T-helper 1 cell (primary cell): ENCODE data around the gene KCNH2.

Experiments used
- DNase-seq, 5 donors: peaks; one replicate each; pipeline ENCODE4 v3.0.0-alpha.2; 2012 to 2020

Gene KCNH2

DNA sequence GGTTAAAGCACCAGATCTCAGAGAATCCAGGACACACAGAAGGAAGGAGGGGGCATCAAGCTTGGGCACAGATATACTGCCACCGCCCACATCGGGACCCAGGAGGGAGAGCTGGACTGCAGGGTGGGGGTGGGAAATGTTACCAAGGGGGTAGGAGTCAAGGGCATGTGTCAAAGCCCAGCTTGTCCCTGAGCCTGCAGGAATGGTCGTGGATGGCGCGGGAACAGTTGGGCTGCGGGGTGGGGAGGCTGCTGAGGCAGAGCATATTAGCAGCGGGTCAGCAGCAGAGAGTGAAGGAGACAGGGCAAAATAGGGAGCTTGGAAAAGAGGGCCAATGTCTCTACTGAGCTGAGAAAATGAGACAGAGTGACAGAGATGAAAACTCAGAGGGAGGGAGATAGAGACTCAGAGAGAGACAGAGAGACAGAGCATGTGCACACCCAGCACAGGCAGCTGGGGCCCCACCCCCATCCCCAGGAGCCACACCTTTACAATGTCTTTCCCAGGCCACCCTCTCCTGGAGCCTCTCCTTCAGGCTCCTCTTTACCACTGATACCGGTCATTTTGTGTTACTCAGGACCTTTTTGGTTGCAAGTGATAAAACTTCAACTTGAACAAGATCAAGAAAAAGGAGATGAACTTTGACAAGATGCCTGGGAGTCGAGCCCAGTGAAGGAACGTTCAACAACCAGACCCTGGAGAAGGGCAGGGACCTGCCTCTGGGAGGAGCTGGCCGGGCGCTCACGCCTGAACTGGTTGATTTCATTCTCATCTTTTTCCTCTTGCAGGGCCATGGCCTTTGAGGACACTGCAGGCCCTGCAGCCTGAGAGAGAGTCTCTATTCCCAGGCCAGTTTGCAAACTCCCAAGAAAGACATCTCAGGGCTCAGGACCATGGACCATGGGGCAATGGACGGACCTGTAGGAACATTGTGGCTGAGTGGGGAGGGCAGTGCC, 75.8 kb downstream of the KCNH2 start:
- DNase-seq = no peak

DNA sequence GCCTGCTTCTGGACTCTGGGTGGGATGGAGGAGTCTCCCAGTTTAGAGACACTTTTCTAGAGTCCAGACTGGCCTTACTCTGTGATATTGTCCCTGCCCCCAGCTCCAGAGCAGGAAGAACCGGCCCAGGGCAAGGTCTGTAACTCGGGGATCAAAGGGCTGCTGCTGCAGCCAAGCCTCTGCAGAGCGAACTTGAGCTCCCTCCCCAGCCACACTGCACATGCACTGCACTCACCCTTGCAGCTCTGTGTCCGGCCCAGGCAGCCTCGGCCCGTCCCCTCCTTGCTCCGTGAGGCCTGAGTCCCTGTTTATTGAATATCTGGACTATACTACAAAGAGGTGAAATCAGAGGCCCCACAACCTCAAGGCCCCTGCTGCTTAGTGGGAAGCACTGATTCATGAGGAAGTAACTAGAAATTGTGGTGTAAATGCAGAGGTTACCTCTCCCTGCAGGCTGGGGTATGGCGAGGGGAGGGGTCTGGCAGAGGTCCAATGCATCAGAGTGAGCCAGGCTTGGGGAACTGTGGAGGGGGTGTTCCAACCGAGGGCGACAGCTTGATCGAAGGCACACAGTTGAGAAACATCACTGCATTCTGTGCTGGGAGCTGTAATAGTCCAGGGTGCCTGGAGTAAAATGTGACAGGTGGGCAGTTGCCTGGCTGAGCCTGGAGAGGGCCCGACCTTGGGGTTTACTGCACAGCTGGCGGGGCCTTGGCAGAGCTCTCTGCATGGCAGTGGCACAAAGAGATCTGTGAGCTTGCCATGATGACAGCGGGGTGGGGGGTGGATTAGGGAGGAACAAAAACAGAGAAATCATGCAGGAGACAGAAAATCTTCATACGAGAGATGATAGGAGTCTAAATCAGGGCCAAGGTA, 76.7 kb downstream of the KCNH2 start:
- no peak for DNase-seq

DNA sequence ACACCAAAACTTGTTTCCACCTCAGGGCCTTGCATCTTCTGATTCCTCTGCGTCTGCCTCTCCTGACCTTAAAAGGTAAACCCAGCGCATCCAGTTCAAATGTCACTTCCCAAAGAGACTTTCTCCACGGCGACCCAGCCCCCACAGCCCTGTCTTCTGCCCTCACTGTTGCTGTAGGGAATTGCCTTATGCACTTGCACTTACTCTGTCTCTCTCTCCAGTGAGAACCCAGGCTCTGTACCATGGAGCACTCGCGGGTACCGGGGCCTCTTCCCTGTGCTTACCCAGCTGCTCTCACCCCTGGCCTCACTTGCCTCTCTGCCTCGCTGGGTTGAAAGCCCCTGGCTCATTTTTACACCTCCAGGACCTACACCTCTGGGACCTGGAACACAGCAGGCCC, 77.4 kb downstream of the KCNH2 start:
- DNase-seq = no peak

GRCh38 chr7:150898475-150899011, 79.6 kb downstream of the KCNH2 start:
- DNase-seq = peak; percentile 47 to 70 (median 64)

DNA sequence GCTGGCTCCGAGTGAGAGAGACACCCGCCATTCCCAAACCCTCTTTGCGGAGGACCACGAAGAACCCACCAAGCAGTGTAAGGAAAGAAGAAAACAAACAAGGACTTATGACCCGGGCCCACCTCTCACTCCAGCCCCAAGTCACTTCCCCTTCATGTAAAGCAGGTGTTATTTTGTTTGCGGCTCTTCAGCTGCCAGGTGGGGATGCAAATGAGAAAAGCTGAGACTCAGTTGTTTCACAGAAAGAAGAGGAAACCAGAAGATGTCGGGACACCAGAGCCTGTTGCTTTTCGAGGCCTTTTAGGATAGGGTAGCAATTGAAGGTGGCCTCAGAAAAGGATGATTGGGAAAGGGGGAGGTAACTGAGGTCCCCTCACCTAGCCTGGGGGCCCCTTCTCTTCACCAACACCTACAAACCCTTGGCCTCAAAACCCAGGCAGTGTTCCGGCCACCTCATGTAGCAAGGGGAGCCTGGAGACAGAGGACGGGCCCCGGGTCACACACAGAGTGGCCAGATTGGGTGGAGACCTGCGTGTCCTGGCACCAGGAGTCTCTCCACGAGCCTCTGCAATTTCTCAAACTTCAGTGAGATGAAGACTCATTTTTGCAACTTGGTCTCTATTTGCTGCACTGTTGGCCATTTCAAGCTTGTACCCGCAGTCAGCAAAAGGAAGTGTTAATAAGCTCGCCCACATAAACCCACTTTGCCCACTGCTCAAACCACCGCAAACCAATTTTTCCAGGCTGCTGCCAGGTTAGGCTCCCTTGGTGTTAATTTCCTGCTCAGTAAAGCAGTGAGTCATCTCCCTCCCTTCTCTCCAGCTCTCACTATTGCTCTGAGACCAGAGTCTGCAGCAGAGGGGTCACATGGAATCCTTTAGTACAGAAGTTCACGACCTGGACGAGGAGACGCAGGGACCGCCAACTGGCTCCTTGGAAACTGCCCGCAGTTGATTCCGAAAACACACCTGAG, 80.3 kb downstream of the KCNH2 start:
- DNase-seq = no peak

- DNase-seq = no peak
These were observed 81.4 kb downstream of the KCNH2 start for GRCh38 chr7:150896562-150897209.

GRCh38 chr7:150895809-150896208, 82.3 kb downstream of the KCNH2 start:
- DNase-seq = no peak
